LNCAP (cell line): ENCODE data around the gene SORCS1.

ENCODE experiments used
- TF ChIP-seq, protein P1 (sequence below): fragments of 450-650 bp; IDR thresholded peaks from 2 replicates; pipeline ENCODE4 v1.5.1; 2017; ENCODE audit warnings: mild to moderate bottlenecking

Gene SORCS1

DNA sequence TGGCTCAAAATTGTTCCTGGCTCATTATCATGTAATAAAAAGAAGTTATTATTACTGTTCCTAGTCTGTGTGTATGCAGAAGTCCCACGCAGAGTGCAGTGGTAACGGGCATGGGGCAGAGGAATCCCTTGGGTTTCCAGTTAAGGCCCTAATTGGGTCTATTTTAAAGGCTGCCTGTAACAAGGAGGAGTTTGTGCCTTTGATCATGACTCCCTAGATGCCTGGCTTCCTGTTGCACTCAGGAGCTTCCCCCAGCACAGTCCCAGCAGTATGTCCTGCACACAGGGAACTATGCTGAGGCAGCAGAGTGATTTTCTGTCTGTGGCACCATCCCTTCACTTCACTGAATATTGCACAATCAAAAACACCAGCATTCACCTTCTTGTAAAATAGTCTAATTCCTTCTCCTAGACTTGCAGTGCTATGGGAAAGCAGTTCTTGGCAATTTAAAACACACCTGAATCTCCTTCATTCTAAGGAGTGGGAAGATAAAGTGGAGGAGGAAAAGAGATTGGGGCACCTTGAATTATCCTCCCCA, 22.9 kb downstream of the SORCS1 start:
- TF ChIP-seq, protein P1, sequence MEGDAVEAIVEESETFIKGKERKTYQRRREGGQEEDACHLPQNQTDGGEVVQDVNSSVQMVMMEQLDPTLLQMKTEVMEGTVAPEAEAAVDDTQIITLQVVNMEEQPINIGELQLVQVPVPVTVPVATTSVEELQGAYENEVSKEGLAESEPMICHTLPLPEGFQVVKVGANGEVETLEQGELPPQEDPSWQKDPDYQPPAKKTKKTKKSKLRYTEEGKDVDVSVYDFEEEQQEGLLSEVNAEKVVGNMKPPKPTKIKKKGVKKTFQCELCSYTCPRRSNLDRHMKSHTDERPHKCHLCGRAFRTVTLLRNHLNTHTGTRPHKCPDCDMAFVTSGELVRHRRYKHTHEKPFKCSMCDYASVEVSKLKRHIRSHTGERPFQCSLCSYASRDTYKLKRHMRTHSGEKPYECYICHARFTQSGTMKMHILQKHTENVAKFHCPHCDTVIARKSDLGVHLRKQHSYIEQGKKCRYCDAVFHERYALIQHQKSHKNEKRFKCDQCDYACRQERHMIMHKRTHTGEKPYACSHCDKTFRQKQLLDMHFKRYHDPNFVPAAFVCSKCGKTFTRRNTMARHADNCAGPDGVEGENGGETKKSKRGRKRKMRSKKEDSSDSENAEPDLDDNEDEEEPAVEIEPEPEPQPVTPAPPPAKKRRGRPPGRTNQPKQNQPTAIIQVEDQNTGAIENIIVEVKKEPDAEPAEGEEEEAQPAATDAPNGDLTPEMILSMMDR: no peak

DNA sequence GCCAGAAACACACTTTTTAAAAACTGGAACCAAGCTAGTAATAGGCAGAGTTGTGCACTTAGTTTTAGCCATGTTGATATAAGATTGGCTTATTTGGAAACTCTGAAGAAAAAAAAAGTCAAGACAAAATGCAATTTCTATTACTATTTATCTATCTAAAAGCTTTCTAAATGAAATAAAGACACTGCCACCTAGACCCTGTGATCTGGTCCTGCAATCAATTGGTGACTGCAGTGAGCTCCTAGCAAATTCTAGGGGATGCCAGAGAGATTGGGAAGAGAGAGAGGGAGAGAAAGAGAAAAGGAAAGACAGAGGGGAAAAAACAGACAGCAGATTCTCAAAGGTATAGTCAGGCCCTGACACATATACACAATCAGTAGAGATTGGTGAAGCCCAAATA, 25.3 kb downstream of the SORCS1 start:
- TF ChIP-seq, protein P1: no peak

DNA sequence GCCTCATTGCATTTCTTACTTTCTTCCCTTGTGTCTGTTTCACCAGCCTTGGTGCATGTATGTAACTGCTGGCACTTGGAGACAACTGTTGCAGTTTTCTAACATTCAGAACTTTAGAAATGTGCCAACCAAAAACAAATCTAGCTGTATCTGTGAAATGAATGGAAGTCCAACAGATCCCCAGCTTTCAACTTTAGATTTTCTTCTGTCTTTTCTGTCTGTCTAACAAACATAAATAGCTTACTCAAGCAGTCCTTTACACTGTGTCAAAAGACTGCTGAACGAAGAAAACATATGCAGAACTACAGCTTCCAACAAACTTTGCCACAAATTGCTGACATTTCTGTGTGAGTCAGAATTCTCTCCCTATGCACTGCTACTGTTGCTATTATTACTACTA, 30.9 kb downstream of the SORCS1 start:
- TF ChIP-seq, protein P1: no peak

GRCh38 chr10:107129000-107129399, 35.5 kb downstream of the SORCS1 start:
- TF ChIP-seq, protein P1: no peak

DNA sequence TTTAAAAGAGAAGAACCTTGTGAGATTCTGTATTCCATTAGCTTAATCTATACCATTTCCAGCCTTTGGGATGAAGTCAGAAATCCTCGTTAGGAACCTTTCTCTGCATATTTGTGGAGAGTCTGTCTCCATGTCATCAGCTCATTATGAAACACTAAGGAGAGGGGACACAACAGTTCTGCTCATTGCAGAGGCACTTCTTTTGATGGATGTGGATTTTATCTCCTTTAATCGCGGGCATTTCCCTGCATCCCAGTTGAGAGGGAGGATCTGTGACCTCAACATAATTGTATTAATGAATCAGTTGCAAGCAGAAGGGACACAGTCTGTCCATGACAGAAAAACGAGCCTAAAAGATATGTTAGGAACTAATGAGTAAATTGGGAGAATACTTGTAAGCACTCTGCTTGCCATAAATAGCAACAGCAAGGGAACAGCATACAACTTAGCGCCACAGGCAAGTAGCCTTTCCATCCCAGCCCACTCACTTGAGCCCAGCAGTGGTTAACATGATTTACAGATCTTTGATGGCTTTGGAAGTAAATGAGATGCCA, 37.9 kb downstream of the SORCS1 start:
- TF ChIP-seq, protein P1: no peak

- TF ChIP-seq, protein P1: no peak
Measured at GRCh38 chr10:107122703-107123102, 41.8 kb downstream of the SORCS1 start.

GRCh38 chr10:107118866-107119265, 45.6 kb downstream of the SORCS1 start:
- TF ChIP-seq, protein P1: no peak
